22Rv1 (cell line): Measurements from ENCODE around the gene CD274.

ENCODE experiments used
- CTCF ChIP-seq: fragments of 450-650 bp; IDR thresholded peaks from 2 replicates; pipeline ENCODE4 v1.5.1; 2017; ENCODE audit warnings: mild to moderate bottlenecking
- ZFX ChIP-seq: fragments of 450-650 bp; IDR thresholded peaks from 2 replicates; pipeline ENCODE4 v1.6.1; 2017; ENCODE audit warnings: antibody characterized with exemption, borderline replicate concordance

- TF ChIP-seq CTCF, result no peak
- no peak for TF ChIP-seq ZFX
These were observed 36.6 kb downstream of the CD274 start for GRCh38 chr9:5486988-5487387.
